GM18873 (cell line): ENCODE results near the gene ELMO2.

Experiments used
- ATAC-seq: cut with Tn5 transposase; IDR thresholded peaks from one replicate; pipeline ENCODE4 v1.9.1; 2021; ENCODE audit warnings: mild to moderate bottlenecking, moderate library complexity, moderate number of reproducible peaks; ENCODE audit not compliant: unreplicated experiment, low FRiP score

Gene ELMO2

GRCh38 chr20:46353500-46354206 is 52.8 kb downstream of the ELMO2 start:
- ATAC-seq: no peak

DNA sequence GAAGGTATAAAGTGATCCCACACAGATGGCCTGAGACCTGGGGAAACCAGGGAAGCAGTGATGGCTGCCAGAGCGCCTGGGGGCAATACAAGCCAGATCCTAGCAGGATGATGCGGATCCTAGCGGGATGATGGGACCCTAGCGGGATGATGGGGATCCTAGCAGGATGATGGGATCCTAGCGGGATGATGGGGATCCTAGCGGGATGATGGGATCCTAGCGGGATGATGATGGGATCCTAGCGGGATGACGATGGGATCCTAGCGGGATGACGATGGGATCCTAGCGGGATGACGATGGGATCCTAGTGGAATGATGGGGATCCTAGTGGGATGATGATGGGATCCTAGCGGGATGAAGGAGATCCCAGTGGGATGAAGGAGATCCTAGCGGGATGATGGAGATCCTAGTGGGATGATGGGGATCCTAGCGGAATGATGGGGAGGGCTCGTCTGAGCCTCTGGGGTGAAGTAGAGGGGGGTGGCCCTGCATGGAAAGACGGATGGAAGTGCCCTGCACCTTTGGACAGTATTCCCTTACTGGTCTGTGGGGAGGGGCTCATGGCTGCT is 54.0 kb downstream of the ELMO2 start:
- ATAC-seq: no peak

GRCh38 chr20:46351357-46352058 is 54.9 kb downstream of the ELMO2 start:
- ATAC-seq: no peak

GRCh38 chr20:46350986-46351267 is 55.5 kb downstream of the ELMO2 start:
- ATAC-seq: no peak

DNA sequence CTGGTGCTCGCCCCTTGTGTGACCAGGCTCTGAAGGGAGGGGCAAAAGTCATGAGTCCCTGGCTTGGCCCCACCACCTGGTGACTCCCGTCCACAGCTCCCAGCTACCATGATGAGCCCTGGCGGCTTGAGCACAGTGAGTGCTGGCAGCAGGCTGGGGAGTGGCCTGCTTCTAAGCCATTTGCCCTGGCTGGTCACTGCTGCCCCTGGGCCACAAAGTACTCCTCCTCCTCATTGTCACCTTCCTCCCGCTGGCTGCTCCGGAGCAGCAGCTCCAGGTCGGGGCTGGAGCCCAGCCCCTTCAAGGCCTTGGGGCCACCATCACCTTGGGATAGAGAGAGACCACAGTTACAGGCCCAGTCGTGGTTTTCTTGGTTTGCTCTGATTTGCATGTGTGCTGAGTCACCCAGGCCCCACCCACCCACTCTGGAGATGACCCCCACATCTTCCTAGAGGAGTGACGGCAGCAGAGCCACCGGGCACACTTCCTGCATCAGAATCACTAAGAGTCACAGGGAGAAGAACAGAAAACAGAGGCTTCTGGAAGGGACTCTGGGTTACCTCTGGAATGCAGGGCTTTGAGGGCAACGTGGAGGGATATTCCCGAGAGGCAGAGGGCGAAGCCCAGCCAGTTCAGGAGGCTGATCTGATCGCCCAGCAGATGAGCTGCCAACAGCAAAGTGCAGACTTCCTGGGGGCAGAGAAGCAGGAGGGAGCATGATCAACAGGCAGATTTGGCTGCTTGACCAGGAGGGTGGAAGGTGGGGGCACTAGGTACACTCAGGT is 56.0 kb downstream of the ELMO2 start:
- ATAC-seq: no peak

GRCh38 chr20:46349742-46350056 is 56.7 kb downstream of the ELMO2 start:
- no peak for ATAC-seq

DNA sequence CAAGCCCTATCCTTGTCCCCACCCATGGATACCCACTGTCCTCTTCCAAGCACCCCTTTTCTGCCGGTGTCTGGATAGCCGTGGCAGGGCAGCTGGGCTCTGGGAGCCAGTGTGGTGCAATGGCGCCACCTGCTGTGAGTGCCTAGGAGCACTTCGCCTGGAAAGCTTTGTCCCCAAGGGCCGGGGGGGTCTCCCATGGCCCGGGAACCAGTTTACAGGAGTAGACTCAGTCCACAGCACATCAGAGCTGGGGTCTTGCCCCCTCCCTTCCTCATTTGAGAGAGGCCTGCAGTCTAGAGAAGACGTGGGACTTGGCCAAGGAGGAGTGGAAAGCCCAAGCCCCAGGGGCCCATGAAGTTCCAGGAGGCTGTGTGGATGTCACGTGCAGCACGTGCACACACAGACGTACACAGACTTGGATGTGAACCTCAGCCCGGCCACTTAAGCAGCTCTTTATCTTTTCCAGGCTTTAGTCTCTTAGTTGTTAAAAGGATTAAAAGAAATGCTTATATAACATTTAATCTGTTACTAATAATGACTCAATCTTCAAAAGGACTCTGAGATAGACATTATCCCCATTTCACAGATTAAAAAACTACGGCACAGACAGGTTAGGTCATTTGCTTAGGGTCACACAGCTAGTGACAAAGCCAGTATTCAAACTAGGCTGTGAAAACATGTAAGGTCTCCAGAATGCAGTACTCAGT is 57.2 kb downstream of the ELMO2 start:
- no peak for ATAC-seq

DNA sequence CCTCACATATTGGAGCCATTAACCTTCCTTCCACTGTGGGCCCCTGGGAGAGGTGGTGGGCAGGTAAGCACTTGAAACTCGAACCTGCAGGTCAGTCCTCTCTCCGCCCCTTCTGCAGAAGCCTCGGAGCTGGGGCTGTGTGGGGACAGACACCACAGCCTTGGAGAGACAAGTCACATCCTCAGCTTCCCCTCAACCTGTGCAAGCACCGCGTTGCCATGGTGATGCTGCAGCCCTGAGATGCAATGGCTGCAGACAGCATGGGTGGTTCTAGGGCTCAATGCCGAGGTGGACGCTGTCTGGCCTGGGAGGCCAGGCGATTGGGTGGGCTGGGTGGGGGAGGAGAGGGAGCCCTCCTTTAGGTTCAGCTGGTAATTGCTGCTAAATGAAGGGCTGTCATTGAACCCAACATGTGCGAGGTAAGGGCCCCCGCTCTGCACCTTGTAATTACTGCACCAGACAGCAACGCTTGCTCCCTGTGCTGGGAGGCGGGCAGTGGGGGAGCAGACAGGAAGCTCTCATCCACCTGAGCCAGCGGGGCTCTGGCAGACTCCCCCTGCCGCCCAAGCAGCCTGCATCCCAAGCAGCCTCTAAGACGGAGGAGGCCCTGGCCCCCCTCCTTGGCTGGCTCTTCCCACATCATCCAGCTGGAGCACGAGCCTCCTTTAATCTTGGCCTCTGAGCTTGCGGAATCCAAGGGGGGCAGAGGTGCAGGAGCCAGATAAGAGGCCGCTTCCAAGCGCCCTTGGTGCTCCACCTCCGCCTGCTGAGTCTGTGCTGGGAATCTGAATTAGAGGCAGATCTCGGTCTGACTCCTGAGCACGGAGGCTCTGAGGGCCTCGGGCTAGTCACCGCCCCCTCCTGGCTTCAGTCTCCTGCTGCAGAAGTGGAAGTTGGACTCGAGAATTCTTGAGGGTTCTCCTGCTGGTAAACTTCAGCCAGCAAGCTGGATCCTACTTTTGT is 58.3 kb downstream of the ELMO2 start:
- ATAC-seq: no peak

DNA sequence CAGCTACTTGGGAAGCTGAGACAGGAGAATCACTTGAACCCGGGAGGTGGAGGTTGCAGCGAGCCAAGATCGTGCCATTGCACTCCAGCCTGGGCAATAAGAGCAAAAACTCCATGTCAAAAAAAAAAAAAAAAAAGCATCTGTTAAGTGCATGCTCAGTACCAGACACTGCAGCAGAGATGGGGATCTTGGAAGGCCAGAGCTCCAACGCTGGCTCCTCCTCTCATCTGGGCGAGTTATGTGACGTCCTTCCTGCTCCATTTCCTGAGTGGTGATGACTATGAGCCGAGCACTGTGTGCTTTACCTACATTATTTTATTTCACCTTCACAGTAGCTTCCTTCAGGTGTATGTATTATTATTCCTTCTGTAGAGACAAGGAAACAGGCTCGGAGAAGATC is 59.6 kb downstream of the ELMO2 start:
- no peak for ATAC-seq

GRCh38 chr20:46344488-46345162 is 61.8 kb downstream of the ELMO2 start:
- no peak for ATAC-seq

DNA sequence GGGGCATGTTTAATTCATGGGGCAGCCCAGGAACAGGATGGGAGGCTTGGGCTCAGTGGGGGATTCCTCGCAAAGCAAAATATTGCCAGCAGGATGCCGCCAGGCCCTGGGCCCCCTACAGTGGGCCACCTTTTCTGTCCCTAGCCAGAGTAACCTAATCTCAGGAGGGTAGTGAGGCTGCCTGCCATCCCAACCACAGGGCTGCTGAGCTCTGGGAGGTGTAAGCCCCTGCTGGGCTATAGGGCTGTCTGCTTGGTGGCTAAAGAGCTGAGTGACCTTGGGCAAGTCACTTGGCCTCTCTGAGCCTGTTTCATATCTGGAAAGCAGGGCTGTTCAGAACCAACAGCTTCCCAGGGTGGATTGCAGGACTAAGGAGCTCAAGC is 62.4 kb downstream of the ELMO2 start:
- no peak for ATAC-seq

- no peak for ATAC-seq
Measured at GRCh38 chr20:46343348-46343974, 63.0 kb downstream of the ELMO2 start.

DNA sequence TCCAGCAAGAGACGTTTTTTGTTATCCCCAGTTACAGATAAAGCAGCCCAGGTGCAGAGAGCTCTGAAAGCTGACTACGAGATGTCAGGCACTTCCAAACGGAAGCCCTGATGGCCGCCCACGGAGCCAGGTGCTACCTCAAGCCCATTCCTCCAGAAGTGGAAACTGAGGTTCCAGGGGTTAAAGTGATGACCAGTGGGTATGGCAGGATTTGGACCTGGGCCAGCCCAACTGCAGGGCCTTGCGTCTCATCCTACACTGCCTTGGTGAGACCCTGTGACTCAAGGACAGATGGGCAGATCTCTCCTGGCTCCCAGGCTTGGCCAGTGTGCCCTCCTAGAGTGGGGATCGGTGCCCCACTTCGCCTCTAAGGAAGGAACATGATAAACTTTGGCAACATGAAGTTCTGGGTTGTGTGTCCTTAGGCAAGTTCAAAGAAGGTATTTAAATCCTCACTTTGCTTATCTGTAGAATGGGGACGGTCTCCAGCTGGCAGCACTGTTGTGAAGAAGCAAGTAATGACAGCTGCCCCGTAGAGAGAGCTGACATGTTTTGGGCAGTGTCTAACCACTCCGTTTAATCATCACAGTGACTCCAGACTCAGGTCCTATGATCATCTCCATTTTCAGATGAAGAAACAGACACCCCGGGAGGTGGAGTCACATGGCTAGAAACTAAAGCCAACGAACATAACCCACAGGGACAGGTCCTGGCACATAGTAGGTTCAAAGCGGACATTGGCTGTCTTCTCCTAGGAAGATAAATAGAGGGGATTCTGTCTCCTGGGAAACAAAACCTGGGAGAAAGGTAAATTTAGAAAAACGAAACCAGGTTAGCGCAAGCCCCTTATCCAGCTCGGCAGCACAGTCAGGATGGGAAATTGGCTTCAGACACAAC is 63.7 kb downstream of the ELMO2 start:
- no peak for ATAC-seq

- ATAC-seq: no peak
Measured at GRCh38 chr20:46342010-46342378, 64.4 kb downstream of the ELMO2 start.

- no peak for ATAC-seq
Measured at GRCh38 chr20:46341074-46342009, 65.1 kb downstream of the ELMO2 start.

GRCh38 chr20:46339037-46339436 is 67.4 kb downstream of the ELMO2 start:
- no peak for ATAC-seq

DNA sequence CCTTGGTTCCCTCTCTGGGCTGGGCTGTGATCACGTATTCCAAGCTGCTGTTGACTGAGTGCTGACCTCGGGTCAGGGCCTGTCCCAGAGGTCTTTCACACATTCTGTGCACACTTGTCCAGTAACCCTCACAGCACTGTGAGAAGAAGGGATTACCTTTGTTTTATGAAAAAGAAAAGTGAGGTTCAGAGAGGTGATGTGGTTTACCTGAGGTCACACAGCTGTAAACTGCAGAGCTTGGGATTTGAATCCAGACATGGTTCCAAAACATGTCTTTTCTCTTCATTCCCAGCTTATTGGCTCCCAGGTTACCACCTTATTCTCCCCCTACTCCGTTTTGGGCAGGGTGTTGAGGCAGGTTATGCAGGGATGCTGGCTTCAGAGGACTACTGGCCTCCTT is 69.7 kb downstream of the ELMO2 start:
- ATAC-seq: no peak
